HG02759 (cell line): ENCODE results near the gene ARPC4.
"Not testable (repeated sequence)": the region's sequence is repeated elsewhere in the genome, so short reads cannot be mapped to it uniquely, and the experiment has no call there.

ENCODE experiments used
- ATAC-seq: cut with Tn5 transposase; IDR thresholded peaks from one replicate; pipeline ENCODE4 v1.9.1; 2021; ENCODE audit warnings: mild to moderate bottlenecking, moderate library complexity; ENCODE audit not compliant: unreplicated experiment

ARPC4 gene

GRCh38 chr3:9851383-9851782, 58.5 kb downstream of the ARPC4 start:
- ATAC-seq = not testable (repeated sequence)

- not testable (repeated sequence) for ATAC-seq
These were observed 59.0 kb downstream of the ARPC4 start for GRCh38 chr3:9851926-9852325.

DNA sequence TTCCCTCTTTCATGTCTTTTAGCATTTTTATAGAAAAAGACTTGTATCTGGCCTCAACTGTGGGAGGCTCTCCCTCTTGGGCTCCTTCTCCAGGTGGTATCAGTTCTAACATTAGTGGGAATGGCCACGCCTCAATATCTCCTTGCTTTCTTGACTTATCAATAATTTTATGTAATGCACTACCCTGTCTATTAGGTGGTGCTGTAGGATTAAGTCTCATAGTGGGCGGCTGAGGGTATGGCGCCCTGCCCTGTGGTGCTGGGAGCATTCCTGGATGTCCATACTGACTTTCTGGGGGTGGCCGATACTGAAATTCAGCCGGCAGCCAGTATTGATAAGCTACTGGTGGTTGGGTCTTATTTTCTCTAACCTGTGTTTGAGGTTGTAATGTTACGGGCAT, 59.6 kb downstream of the ARPC4 start:
- no peak for ATAC-seq

DNA sequence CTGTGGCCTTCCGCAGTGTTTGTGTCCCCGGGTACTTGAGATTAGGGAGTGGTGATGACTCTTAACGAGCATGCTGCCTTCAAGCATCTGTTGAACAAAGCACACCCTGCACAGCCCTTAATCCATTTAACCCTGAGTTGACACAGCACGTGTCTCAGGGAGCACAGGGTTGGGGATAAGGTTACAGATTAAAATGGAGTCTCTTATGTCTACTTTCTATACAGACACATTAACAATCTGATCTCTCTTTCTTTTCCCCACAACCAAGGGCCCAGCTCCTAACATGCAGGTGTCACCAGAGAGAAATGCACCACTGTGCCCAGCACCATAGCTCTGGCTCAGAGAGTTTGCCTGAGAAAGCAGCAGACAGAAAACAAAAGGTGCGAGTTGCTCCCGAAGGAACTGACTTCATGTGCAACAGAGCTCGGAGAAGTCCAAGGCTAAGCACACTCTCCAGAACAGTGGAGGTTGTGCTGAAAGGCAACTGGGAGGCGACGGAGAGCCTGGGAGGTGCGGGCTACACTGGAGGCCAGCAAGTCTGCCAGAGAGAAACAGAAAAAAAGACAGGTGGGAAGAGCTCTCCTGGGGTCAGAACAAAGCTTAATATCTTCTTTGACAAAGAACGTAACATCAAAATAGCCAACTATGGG, 61.5 kb downstream of the ARPC4 start:
- ATAC-seq = not testable (repeated sequence)

DNA sequence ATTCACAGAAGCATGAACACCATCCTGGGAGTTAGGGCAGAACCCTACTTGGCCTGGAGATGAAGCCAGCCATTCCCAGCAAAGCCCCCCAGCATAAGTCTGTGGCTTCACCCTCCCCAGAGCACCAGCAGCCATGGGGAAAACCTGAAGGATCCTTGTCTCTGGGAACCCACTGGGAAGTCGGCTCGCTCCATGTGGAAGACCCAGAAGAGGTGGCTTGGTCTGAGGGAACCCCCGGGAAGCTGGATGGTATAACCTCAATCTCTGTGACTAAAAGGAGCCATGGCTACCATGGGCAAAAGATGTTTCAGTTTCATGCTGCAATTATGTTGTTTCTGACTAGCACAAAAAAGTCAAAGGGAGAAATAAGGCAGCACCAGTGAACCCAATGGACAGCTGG, 62.7 kb downstream of the ARPC4 start:
- no peak for ATAC-seq
